ENCODE measurements around the gene SPATC1L. TPM values are rescaled to one million over a fixed set of nuclear protein-coding genes. Genes with fewer than 3 reads are reported as not detected.
"Not testable (repeated sequence)": the region's sequence is repeated elsewhere in the genome, so short reads cannot be mapped to it uniquely, and the experiment has no call there.

The SPATC1L gene
- total RNA-seq, 1 donor from 2014 or later, result 5.2 TPM

- DNase-seq, result not testable (repeated sequence)
Measured at GRCh38 chr21:46200877-46201803, 16.9 kb upstream of the SPATC1L start.

DNA sequence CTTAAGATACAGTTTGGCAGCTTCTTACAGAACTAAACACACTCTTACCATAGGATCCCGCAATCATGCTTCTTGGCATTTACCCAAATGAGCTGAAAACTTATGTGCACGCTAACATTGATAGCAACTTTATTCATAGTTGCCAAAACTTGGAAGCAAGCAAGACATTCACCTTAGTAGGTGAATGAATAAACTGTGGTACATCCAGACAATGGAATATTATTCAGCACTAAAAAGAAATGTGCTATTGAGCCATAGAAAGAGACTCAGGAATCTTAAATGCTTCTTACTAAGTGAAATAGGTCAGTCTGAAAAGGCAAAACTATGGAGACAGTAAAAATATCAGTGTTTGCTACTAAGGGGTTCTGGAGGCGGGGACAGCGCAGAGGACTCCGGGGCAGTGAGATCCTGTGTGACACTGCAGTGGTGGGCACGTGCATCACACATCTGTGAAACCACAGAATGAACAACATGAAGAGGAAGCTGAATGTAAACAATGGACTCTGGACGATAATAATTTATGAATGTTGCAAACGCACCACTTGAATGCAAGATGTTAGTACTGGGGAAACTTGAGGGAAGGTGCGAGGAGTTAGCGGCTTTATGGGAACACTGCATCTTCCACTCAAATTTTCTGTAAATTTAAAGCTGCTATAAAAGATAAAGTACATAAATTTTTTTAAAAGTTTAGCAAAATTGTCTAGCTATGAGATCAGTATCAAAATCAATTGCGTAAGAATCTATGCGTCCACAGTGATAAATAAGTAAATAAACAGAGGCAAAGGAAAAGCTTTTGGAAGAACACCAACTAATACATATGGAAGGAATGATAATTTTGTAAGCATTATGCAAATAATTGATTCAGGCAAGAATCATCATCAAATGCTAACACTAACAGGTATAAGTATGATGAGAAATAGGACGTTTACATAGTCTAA lies 15.4 kb upstream of the SPATC1L start:
- no peak for DNase-seq

GRCh38 chr21:46196733-46197132 lies 12.5 kb upstream of the SPATC1L start:
- no peak for DNase-seq

GRCh38 chr21:46195595-46196195 lies 11.4 kb upstream of the SPATC1L start:
- no peak for DNase-seq

DNA sequence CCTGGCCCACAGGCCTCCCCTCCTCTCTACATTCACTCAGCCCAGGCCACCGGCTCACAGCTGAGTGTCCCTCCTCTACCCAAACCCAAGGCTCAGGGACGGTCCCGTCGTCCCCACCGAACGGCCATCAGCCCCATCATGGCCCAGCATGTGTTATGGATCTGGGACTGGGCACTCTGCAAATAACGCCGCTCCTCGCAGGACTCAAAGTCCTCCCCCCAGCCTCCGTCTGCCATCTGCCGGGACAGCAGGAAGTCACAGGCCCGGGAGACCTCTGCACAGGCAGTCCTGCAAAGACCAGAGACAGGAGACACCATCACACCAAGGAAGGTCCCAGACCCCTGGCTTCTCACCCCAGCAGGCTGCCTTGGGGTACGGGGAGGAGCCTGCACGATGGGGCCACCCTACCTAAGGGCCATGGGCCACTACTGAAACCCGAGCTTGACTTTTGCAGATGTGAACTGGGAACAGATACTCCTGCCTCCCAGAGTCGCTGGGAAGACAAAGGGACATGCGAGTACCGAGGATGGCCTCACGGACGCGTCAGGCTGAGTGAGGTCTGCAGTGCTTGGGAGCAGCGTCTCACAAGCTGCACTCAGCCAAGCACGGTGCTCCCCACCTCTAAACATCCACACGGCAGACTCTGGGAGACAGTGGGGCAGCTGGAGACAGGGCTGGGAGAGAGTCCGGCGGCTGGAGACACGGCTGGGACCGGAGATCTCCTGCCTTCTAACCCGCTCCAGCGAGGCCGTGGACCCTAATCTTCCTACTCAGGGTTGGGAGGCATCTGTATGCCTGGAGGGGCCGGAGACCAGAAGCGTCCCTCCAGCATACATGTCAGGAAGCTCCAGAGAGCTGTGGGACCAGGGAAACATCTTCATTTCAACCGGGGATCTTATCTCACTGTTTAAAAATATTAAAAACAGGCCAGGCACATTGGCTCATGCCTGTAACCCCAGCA lies 10.4 kb upstream of the SPATC1L start:
- no peak for DNase-seq

DNA sequence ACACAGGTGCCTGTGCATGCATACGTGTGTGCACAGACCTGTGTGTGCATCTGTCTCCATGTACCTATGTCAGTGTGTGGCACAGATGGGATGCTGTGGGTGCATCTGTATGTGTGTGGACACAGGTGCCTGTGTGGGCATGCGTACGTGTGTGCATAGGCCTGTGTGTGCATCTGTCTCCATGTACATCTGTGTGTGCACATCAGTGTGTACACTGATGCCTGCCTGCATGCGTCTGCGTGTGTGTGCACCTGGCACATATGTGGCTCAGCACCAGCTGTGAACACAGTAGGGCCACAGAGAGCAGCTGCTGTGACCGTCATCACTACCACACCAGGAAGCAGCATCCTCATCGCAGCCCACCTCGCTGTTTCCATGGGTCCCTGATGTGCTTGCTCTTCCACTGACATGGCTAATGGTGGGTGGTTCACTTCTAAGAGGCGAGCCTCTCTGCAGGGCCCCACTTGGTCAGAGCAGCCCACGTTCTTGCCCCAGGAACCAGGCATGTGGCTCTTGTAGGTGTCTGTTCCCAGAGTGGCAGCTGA lies 9.6 kb upstream of the SPATC1L start:
- no peak for DNase-seq

GRCh38 chr21:46191686-46192575 lies 7.7 kb upstream of the SPATC1L start:
- no peak for DNase-seq

DNA sequence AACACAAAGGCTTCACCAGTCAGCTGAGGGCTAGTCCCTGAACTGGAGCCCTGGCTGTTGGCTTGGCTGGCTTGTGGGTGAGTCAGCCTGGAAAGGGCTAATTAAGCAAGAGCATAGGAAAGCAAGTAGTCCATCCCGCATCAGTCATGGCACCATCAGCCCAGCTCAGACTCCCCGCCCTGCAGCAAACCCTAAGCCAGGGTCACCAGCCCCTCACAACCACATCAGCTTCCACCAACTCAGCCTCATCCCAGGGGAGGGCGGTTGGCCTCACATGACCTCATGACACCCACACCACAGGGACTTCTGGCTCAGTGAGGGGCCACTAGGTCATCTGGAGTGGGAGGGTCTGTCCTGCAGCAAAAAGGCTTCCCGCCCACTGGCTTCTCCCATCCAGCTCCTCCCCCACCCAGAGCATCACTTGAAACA lies 7.0 kb upstream of the SPATC1L start:
- DNase-seq, result no peak

GRCh38 chr21:46190491-46191131 lies 6.4 kb upstream of the SPATC1L start:
- DNase-seq, result no peak

- DNase-seq, result no peak
Measured at GRCh38 chr21:46189959-46190490, 5.8 kb upstream of the SPATC1L start.

- DNase-seq, result no peak
Measured at GRCh38 chr21:46189213-46189958, 5.1 kb upstream of the SPATC1L start.

- DNase-seq, result no peak
Measured at GRCh38 chr21:46188226-46189212, 4.3 kb upstream of the SPATC1L start.

DNA sequence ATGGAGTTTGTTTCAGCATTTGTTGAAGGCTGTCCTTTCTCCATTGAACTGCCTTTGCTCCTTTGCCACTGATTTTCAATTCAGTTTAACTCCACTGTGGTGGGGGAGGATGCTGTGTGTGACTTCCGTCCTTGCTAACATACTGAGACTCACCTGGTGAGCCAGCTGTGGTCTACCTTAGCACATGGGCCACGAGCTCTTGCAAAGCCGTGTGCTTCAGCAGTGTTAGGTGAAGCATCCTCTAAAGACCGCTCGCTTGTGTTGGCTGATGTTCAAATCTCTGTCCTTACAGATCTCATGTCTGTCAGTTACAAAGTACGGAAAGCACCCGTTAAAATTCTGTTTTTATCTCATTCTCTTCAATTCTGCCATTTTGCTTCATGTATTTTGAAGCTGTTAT lies 3.6 kb upstream of the SPATC1L start:
- no peak for DNase-seq

GRCh38 chr21:46187261-46187660 lies 3.0 kb upstream of the SPATC1L start:
- no peak for DNase-seq

DNA sequence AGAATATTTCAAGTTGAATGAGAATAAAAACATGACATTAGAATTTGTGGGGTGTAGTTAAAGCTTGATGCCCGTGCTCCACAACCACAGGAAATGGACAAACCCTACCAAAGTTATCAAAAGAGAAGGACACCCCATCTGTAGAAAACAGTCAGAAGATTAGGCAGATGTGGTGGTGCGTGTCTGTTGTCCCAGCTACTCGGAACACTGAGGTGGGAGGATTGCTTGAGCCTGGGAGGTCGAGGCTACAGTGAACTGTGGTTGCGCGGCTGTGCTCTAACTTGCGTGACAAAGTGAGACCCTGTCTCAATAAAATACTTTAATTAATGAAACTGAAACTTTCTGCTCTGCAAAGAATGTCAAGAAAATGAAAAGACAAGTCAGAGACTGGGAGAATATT lies 1.5 kb upstream of the SPATC1L start:
- no peak for DNase-seq

- DNase-seq, result peak; percentile 66
Measured at GRCh38 chr21:46184625-46185555, 631 bp upstream of the SPATC1L start.
